Esophagus (tissue), 2 donors: ENCODE results near the gene CMC2. TPM values are rescaled to one million over a fixed set of nuclear protein-coding genes. Genes with fewer than 3 reads are reported as not detected.
A peak's percentile ranks its signal among the peaks of the same experiment; 100 is the strongest.

ENCODE experiments used
- H3K27ac ChIP-seq, 2 donors: one replicate each; pipeline ENCODE4 v1.5.1; 2013; ENCODE audit warnings: low read depth in 2 of 2, mild to moderate bottlenecking in 2 of 2, inconsistent platforms in 1 of 2, low read length in 1 of 2, moderate library complexity in 1 of 2
- H3K27me3 ChIP-seq, 2 donors: one replicate each; pipeline ENCODE4 v1.6.1; 2013; ENCODE audit warnings: low read length in 2 of 2, control low read depth in 1 of 2, mild to moderate bottlenecking in 1 of 2; ENCODE audit not compliant: insufficient read depth in 2 of 2, control insufficient read depth in 1 of 2
- H3K36me3 ChIP-seq, 2 donors: one replicate each; pipeline ENCODE4 v1.6.1; 2013; ENCODE audit warnings: low read length in 1 of 2; ENCODE audit not compliant: control insufficient read depth in 2 of 2, insufficient read depth in 2 of 2
- H3K4me1 ChIP-seq, 2 donors: one replicate each; pipeline ENCODE4 v1.6.1; 2013; ENCODE audit warnings: low read length in 1 of 2; ENCODE audit not compliant: control insufficient read depth in 2 of 2, insufficient read depth in 2 of 2
- H3K4me3 ChIP-seq, 2 donors: one replicate each; pipeline ENCODE4 v1.5.1; 2013; ENCODE audit warnings: low read length in 2 of 2, mild to moderate bottlenecking in 2 of 2, low read depth in 1 of 2, moderate library complexity in 1 of 2
- H3K9me3 ChIP-seq, 2 donors: one replicate each; pipeline ENCODE4 v1.6.1; 2013; ENCODE audit warnings: mild to moderate bottlenecking in 2 of 2, low read depth in 1 of 2, low read length in 1 of 2, moderate library complexity in 1 of 2; ENCODE audit not compliant: control insufficient read depth in 2 of 2, insufficient read depth in 1 of 2
- WGBS, 2 donors: extraction: QIAGEN DNeasy Blood & Tissue Kit; methylation state at CpG; one replicate each; pipeline ENCODE4 v1.1.7; 2013; 5-methylcytosine and 5-hydroxymethylcytosine counted together
- polyA plus RNA-seq, 2 donors: library from polyadenylated mRNA; stranded (reverse); fragments of 200-250 nt; gene quantifications; one replicate each; pipeline ENCODE4 v1.2.3, GENCODE V29; 2013
- donor health status: healthy with polysubstance abuse.
- donor health status: Bipolar disorder and iron deficiency.

Gene CMC2
- polyA plus RNA-seq, 2 donors, result 29.9 to 69.7 TPM

DNA sequence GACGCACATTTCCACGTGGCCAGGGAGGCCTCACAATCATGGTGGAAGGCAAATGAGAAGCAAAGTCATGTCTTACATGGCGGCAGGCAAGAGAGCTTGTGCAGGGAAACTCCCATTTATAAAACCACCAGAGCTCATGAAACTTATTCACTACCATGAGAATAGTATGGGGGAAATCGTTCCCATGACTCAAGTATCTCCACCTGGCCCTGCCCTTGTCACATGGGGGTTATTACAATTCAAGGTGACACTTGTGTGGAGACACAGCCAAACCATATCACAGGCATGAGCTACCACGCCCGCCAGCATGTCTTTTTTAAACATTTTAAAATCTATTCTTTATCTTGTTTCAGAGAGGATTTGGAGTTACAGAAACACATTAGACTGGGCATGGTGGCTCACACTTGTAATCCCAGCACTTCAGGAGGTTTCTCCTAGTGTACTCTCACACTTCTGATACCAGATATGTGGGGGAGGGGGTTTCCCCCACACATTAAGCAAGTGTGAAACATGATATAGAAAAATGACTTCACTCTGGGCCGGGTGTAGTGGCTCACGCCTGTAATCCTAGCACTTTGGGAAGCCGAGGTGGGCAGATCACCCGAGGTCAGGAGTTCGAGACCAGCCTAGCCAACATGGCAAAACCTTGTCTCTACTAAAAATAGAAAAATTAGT is 23.4 kb upstream of the CMC2 start:
- H3K27ac ChIP-seq, result no peak overlapping the region

DNA sequence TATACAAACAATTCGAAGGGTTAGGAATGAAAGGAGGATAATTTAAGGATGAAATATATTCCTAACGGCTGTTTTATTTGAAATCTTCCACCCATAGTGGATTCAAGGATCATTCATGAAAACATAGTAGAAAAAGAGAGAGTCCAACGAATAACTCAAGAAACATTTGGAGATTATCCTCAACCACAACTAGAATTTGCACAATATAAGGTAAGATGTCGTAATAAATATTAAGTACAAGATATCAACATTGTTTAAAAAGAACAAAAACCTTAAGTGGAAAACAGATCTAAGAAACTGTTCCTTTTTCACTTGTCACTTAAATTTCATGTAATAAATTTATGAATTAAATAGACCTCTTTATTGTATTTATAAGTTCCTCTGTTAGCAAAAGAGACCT is 19.7 kb upstream of the CMC2 start:
- H3K4me1 ChIP-seq, result no peaks in the 10 kb centered on the region
- no peaks in the 10 kb centered on the region for H3K27me3 ChIP-seq
- 88 to 89% methylated on average over 4 of the region's 4 CpGs for WGBS, 2 donors
- no peaks in the 10 kb centered on the region for H3K9me3 ChIP-seq
- H3K36me3 ChIP-seq, result no peaks in the 10 kb centered on the region
- no peak overlapping the region for H3K27ac ChIP-seq
- H3K4me3 ChIP-seq, result no peak overlapping the region

More for the DNA sequence above, 23.4 kb upstream of the CMC2 start:
- H3K9me3 ChIP-seq, result no peaks in the 10 kb centered on the region
- no peaks in the 10 kb centered on the region for H3K27me3 ChIP-seq
- 83 to 88% methylated on average over 11 of the region's 11 CpGs for WGBS, 2 donors
- H3K4me1 ChIP-seq, result no peaks in the 10 kb centered on the region
- no peaks in the 10 kb centered on the region for H3K36me3 ChIP-seq
- no peak overlapping the region for H3K4me3 ChIP-seq

GRCh38 chr16:81018496-81018895 is 11.8 kb upstream of the CMC2 start:
- no peaks in the 10 kb centered on the region for H3K36me3 ChIP-seq
- H3K27ac ChIP-seq, result no peak overlapping the region

GRCh38 chr16:81014672-81015071 is 8.0 kb upstream of the CMC2 start:
- Histone ChIP-seq H3K9me3 (no peaks in the 10 kb centered on the region), H3K27me3 (no peaks in the 10 kb centered on the region), H3K36me3 (no peaks in the 10 kb centered on the region), H3K4me1 (no peaks in the 10 kb centered on the region), H3K4me3 (no peak overlapping the region), H3K27ac (no peak overlapping the region)
- WGBS, 2 donors, result 87 to 88% methylated on average over 2 of the region's 2 CpGs

More at GRCh38 chr16:81018496-81018895, 11.8 kb upstream of the CMC2 start:
- H3K27me3 ChIP-seq, result no peaks in the 10 kb centered on the region
- H3K4me3 ChIP-seq, result no peak overlapping the region
- 96 to 98% methylated on average over 2 of the region's 2 CpGs for WGBS, 2 donors
- H3K4me1 ChIP-seq, result no peaks in the 10 kb centered on the region
- no peaks in the 10 kb centered on the region for H3K9me3 ChIP-seq

- Histone ChIP-seq H3K4me1 (no peaks in the 10 kb centered on the region), H3K4me3 (no peak overlapping the region), H3K36me3 (no peaks in the 10 kb centered on the region), H3K9me3 (no peaks in the 10 kb centered on the region), H3K27ac (no peak overlapping the region), H3K27me3 (no peaks in the 10 kb centered on the region)
- 91 to 93% methylated on average over 3 of the region's 3 CpGs for WGBS, 2 donors
These were observed 6.3 kb upstream of the CMC2 start for GRCh38 chr16:81012974-81013373.

GRCh38 chr16:81008505-81008789 is 1.8 kb upstream of the CMC2 start:
- Histone ChIP-seq H3K27ac (no peak overlapping the region), H3K36me3 (no peaks in the 10 kb centered on the region), H3K9me3 (no peaks in the 10 kb centered on the region), H3K27me3 (no peaks in the 10 kb centered on the region), H3K4me3 (no peak overlapping the region), H3K4me1 (peaks cover 2 to 6% of the 10 kb centered on the region in 2 donors)
- 93 to 97% methylated on average over 12 of the region's 12 CpGs for WGBS, 2 donors

DNA sequence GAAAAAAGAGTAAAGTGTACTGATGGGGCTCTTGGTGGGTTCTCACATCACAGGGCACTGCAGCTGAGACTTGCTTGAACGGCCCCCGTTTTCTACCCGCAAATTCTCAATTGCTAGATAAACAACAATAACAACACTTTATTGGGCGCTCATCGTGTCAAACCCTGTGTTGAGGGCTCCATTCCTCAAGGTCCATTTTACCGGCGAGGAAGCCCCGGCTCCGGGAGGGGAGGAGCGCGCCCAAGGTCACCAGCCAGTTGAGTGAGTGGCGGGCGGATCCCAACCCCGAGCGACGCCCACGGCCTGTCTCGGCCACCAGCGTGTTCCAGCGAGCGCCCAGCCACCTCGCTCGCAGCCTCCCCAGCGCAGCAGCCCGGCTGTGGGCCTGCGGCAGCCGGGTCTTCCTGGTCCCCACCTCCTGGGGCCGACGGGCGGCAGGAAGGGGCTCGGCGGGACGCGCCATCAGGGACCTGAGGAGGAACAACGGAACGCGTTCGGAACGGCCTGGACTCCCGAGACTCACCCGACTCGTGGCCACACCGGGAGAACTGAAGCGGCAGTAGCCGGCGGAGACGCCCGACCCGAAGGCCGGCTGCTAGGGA is 373 bp downstream of the CMC2 start:
- H3K27me3 ChIP-seq, result no peaks in the 10 kb centered on the region
- H3K36me3 ChIP-seq, result no peaks in the 10 kb centered on the region
- H3K9me3 ChIP-seq, result no peaks in the 10 kb centered on the region
- peak overlapping the region; percentile 65 to 97 for H3K4me3 ChIP-seq
- H3K4me1 ChIP-seq, result peaks cover 2 to 6% of the 10 kb centered on the region in 2 donors
- H3K27ac ChIP-seq, result peak overlapping the region; percentile 97 to 99
- WGBS, 2 donors, result 0% methylated on average over 43 to 50 of the region's 50 CpGs

DNA sequence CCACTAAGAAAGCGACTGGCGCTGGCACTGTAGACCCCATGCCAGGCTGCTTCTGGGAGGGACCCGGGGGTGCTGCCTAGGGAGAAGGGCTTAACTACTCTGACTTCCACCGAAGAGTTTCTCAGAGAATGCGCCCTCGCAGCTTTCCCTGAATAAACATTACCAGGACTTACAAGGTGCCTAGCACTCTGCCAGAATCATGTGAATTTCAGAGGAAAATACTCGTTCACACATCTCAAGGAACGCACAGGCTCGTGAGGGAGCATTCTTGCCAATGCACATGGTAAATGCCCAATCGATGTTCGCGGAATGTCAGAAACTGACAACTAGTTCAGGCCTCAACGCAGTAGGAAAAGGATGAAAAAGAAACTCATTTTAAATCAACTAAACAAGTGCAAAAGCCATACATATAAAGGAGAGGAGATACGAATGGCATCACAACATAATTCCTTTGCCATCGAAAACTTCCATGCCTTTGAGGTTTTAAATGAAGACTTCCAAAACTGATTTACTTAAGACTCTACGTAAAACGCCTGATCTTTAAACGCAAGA is 999 bp downstream of the CMC2 start:
- Histone ChIP-seq H3K4me1 (peaks cover 2 to 6% of the 10 kb centered on the region in 2 donors), H3K27ac (peak overlapping the region; percentile 97 to 99), H3K27me3 (no peaks in the 10 kb centered on the region), H3K9me3 (no peaks in the 10 kb centered on the region), H3K36me3 (no peaks in the 10 kb centered on the region), H3K4me3 (peak overlapping the region in 1 of 2 donors; percentile 65)
- WGBS, 2 donors, result 17 to 19% methylated on average over 18 of the region's 18 CpGs

GRCh38 chr16:81004646-81005353 is 1.9 kb downstream of the CMC2 start:
- Histone ChIP-seq H3K36me3 (no peaks in the 10 kb centered on the region), H3K27me3 (no peaks in the 10 kb centered on the region), H3K9me3 (no peaks in the 10 kb centered on the region), H3K4me3 (no peak overlapping the region), H3K27ac (peak overlapping the region; percentile 47 to 64), H3K4me1 (peaks cover 2 to 6% of the 10 kb centered on the region in 2 donors)
- 38 to 43% methylated on average over 14 of the region's 14 CpGs for WGBS, 2 donors
